SU-DHL-6 (cell line): ENCODE measurements around the gene FAAP24.

Source experiments
- CTCF ChIP-seq: fragments of 200-600 bp; sonication (generic); IDR thresholded peaks from one replicate; pipeline ENCODE4 v1.5.1; 2017; ENCODE audit warnings: antibody characterized with exemption, mild to moderate bottlenecking, low read length, moderate library complexity; ENCODE audit not compliant: insufficient read depth, poor library complexity, severe bottlenecking
- EZH2phosphoT487 ChIP-seq: fragments of 200-600 bp; sonication (generic), shearing (Covaris generic); conservative IDR thresholded peaks from 2 replicates; pipeline ENCODE4 v1.6.1; 2018; ENCODE audit warnings: mild to moderate bottlenecking, antibody characterized with exemption, low read length, moderate library complexity, mixed read lengths

GRCh38 chr19:32969549-32969948 is 2.5 kb upstream of the FAAP24 start:
- TF ChIP-seq EZH2phosphoT487 (no peak), CTCF (no peak)
